Measurements from ENCODE around the gene TMUB2. TPM values are rescaled to one million over a fixed set of nuclear protein-coding genes. Genes with fewer than 3 reads are reported as not detected.

The TMUB2 gene
- total RNA-seq, 1 donor from 2014 or later, result 38.8 TPM

- ATAC-seq, result no peak
- Histone ChIP-seq H3K9me3 (no peaks in the 10 kb centered on the region), H3K27ac (no peak overlapping the region), H3K27me3 (no peaks in the 10 kb centered on the region), H3K4me1 (peaks cover 30% of the 10 kb centered on the region), H3K36me3 (peaks cover 57% of the 10 kb centered on the region), H3K4me3 (no peak overlapping the region)
- no peak for TF ChIP-seq CTCF (IDR thresholded peaks at IDR 0.05)
- DNase-seq, result no peak
- intact Hi-C loops (cut with DNase I), result no loop called here
Observed at GRCh38 chr17:44213403-44214229, 26.8 kb downstream of the TMUB2 start.

GRCh38 chr17:44214230-44214494 is 27.4 kb downstream of the TMUB2 start:
- H3K9me3 ChIP-seq, result no peaks in the 10 kb centered on the region
- peaks cover 52% of the 10 kb centered on the region for H3K36me3 ChIP-seq
- H3K4me3 ChIP-seq, result no peak overlapping the region
- intact Hi-C loops (cut with DNase I), result no loop called here
- H3K27ac ChIP-seq, result no peak overlapping the region
- H3K4me1 ChIP-seq, result peaks cover 30% of the 10 kb centered on the region
- ATAC-seq (no peak), DNase-seq (no peak)
- H3K27me3 ChIP-seq, result no peaks in the 10 kb centered on the region
- no peak for TF ChIP-seq CTCF (IDR thresholded peaks at IDR 0.05)

- H3K4me1 ChIP-seq, result peaks cover 29% of the 10 kb centered on the region
- intact Hi-C loops (cut with DNase I), result loop anchor here (5.0 kb wide), 1 partner anchor 107 kb away; the partner anchor contains the start of gene SLC25A39
- H3K27me3 ChIP-seq, result no peaks in the 10 kb centered on the region
- no peak overlapping the region for H3K27ac ChIP-seq
- ATAC-seq (no peak), DNase-seq (no peak)
- peaks cover 44% of the 10 kb centered on the region for H3K36me3 ChIP-seq
- no peaks in the 10 kb centered on the region for H3K9me3 ChIP-seq
- TF ChIP-seq CTCF (IDR thresholded peaks at IDR 0.05), result no peak
- no peak overlapping the region for H3K4me3 ChIP-seq
Observed at GRCh38 chr17:44214896-44215295, 28.1 kb downstream of the TMUB2 start.

- H3K27me3 ChIP-seq, result no peaks in the 10 kb centered on the region
- TF ChIP-seq CTCF (IDR thresholded peaks at IDR 0.05), result no peak
- intact Hi-C loops (cut with DNase I), result loop anchor here (5.0 kb wide), 1 partner anchor 106 kb away; the partner anchor contains the start of gene SLC25A39
- ATAC-seq, result no peak
- peaks cover 20% of the 10 kb centered on the region for H3K4me1 ChIP-seq
- peaks cover 39% of the 10 kb centered on the region for H3K36me3 ChIP-seq
- H3K4me3 ChIP-seq, result no peak overlapping the region
- peak overlapping the region; percentile 2 for H3K27ac ChIP-seq
- H3K9me3 ChIP-seq, result no peaks in the 10 kb centered on the region
- no peak for DNase-seq
Observed at GRCh38 chr17:44216173-44216572, 29.4 kb downstream of the TMUB2 start.

GRCh38 chr17:44216694-44217093 is 29.9 kb downstream of the TMUB2 start:
- intact Hi-C loops (cut with DNase I), result loop anchor here (5.0 kb wide), 1 partner anchor 106 kb away; the partner anchor contains the start of gene SLC25A39
- peaks cover 34% of the 10 kb centered on the region for H3K36me3 ChIP-seq
- no peak overlapping the region for H3K4me3 ChIP-seq
- H3K9me3 ChIP-seq, result no peaks in the 10 kb centered on the region
- TF ChIP-seq CTCF (IDR thresholded peaks at IDR 0.05), result no peak
- DNase-seq (no peak), ATAC-seq (no peak)
- peaks cover 20% of the 10 kb centered on the region for H3K4me1 ChIP-seq
- H3K27ac ChIP-seq, result peak overlapping the region; percentile 2
- no peaks in the 10 kb centered on the region for H3K27me3 ChIP-seq

Measured in upper lobe of right lung (tissue), 1 donor.